Tibial nerve (tissue), 4 donors: ENCODE data around the gene NDN.

Source experiments
- CTCF ChIP-seq, 5 experiments: fragments of 200-600 bp in 3 of 5; fragments of 450-650 bp in 2 of 5; sonication (generic) in 3 of 5; IDR thresholded peaks; one replicate each; pipeline ENCODE4 v1.5.1; 2016 to 2019; ENCODE audit warnings: antibody characterized with exemption in 5 of 5, mild to moderate bottlenecking in 3 of 5, moderate library complexity in 2 of 5
- EP300 ChIP-seq, 2 donors: sonication (generic); formaldehyde crosslinking; IDR thresholded peaks; one replicate each; pipeline ENCODE4 v1.6.1; 2017; ENCODE audit warnings: antibody characterized with exemption in 2 of 2, mild to moderate bottlenecking in 1 of 2
- POLR2A ChIP-seq, 2 donors: fragments of 450-650 bp; IDR thresholded peaks; one replicate each; pipeline ENCODE4 v1.6.1; 2017; ENCODE audit warnings: antibody characterized with exemption in 2 of 2, mild to moderate bottlenecking in 2 of 2, moderate library complexity in 2 of 2

DNA sequence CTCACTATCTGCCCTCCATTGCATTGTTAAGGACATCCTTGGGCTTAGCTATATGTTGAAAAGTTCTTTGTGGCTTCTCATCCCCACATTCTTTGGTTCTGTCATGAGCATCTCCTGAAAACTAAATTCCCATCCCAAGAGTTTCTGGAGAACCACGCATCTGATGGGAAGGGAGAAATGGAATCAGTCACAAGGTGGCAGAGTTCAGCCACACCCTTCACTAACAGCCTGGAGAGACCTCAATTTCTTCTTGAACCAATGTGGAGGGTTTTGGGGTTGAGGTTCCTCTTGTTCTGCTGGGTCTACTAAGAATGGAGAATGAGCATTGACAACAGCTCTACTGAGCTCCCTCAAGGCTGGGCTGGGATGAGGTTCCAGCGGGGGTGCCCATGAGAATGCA, 23.9 kb downstream of the NDN start:
- TF ChIP-seq CTCF (IDR thresholded peaks at IDR 0.05), result no peak
- no peak for TF ChIP-seq POLR2A (IDR thresholded peaks at IDR 0.05)
- no peak for TF ChIP-seq EP300 (IDR thresholded peaks at IDR 0.05)
